Sigmoid colon (tissue), 7 donors: Measurements from ENCODE around the gene SIPA1L3. TPM values are rescaled to one million over a fixed set of nuclear protein-coding genes. Genes with fewer than 3 reads are reported as not detected.

ENCODE experiments used
- DNase-seq: peaks from one replicate; pipeline ENCODE4 v3.0.0-alpha.2; 2019
- H3K27ac ChIP-seq, 4 donors: fragments of 200-600 bp; sonication (generic); one replicate each; pipeline ENCODE4 v1.5.1; 2016 to 2019; ENCODE audit warnings: mild to moderate bottlenecking in 1 of 4
- H3K27me3 ChIP-seq, 3 donors: fragments of 200-600 bp; sonication (generic); one replicate each; pipeline ENCODE4 v1.5.1; 2019; ENCODE audit warnings: mild to moderate bottlenecking in 1 of 3
- H3K36me3 ChIP-seq, 4 donors: fragments of 200-600 bp; sonication (generic); one replicate each; pipeline ENCODE4 v1.5.1; 2016 to 2019
- H3K4me1 ChIP-seq, 4 donors: fragments of 200-600 bp; sonication (generic); one replicate each; pipeline ENCODE4 v1.5.1; 2017 to 2019
- H3K4me3 ChIP-seq, 4 donors: fragments of 200-600 bp; sonication (generic); one replicate each; pipeline ENCODE4 v1.5.1; 2017 to 2019; ENCODE audit warnings: mild to moderate bottlenecking in 2 of 4, moderate library complexity in 1 of 4
- H3K9me3 ChIP-seq, 4 donors: fragments of 200-600 bp in 3 of 4; sonication (generic) in 3 of 4; one replicate each; pipeline versions ENCODE4 v1.5.1 to v1.6.1; 2013 to 2019
- EP300 ChIP-seq, 4 donors: sonication (generic); formaldehyde crosslinking; IDR thresholded peaks; one replicate each; pipeline ENCODE4 v1.6.1; 2017; ENCODE audit warnings: antibody characterized with exemption in 4 of 4
- POLR2A ChIP-seq, 2 donors: fragments of 450-650 bp; IDR thresholded peaks; one replicate each; pipeline ENCODE4 v1.6.1; 2016; ENCODE audit warnings: antibody characterized with exemption in 2 of 2, mild to moderate bottlenecking in 2 of 2, moderate library complexity in 2 of 2
- POLR2AphosphoS5 ChIP-seq, 4 donors: sonication (generic); formaldehyde crosslinking; IDR thresholded peaks; one replicate each; pipeline ENCODE4 v1.6.1; 2017; ENCODE audit warnings: antibody characterized with exemption in 4 of 4
- WGBS, 2 donors: extraction: QIAGEN DNeasy Blood & Tissue Kit; methylation state at CpG; one replicate each; pipeline ENCODE4 v1.1.7; 2013; 5-methylcytosine and 5-hydroxymethylcytosine counted together
- intact Hi-C: fragments of 100-400 bp; cut with DNase I; formaldehyde crosslinking; loops from one replicate; pipeline ENCODE4 v1.15.1; 2023
- polyA plus RNA-seq, 3 donors: library from polyadenylated mRNA; stranded (reverse); fragments of 200-250 nt; gene quantifications; one replicate each; pipeline ENCODE4 v1.2.3, GENCODE V29; 2013
- total RNA-seq, 4 donors: library from RNA; depleted of rRNA; stranded (reverse); fragments of >200 nt; gene quantifications; one replicate each; pipeline ENCODE4 v1.1.0, GENCODE V29; 2016
- TF ChIP-seq, protein P1 (sequence below), 4 experiments: fragments of 450-650 bp in 3 of 4; fragments of 200-600 bp in 1 of 4; IDR thresholded peaks; one replicate each; pipeline ENCODE4 v1.5.1; 2016 to 2019; ENCODE audit warnings: antibody characterized with exemption in 4 of 4, mild to moderate bottlenecking in 3 of 4, moderate library complexity in 2 of 4
- donor health status: healthy with polysubstance abuse.
- donor health status: Bipolar disorder and iron deficiency.
- donor health status: healthy.

Gene SIPA1L3
- total and polyA plus RNA-seq, 7 donors: 7.7 to 47.9 (median 9.9) TPM

DNA sequence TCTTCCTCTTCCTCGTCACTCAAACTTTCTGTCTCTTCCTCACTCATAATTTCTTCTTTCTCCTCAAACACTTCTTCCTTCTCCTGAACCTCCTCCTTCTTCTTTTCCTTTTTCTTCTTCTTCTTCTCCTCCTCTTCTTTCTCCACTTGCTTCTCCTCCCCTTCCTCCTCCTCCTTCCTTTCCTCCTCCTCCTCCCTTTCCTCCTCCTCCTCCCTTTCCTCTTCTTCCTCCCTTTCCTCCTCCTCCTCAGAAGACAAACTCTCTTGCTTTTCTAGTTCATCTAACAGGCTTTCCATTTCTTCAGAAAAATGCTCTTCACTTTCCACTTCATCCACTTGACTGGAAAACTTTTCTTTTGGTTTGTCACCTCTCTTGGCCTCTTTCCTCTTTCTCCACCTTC is 20.4 kb upstream of the SIPA1L3 start:
- intact Hi-C loops: no loop called here
- no peaks in the 10 kb centered on the region for H3K4me1 ChIP-seq
- H3K27ac ChIP-seq: no peak overlapping the region
- TF ChIP-seq EP300 (IDR thresholded peaks at IDR 0.05) (no peak), POLR2AphosphoS5 (IDR thresholded peaks at IDR 0.05) (no peak), POLR2A (IDR thresholded peaks at IDR 0.05) (no peak)
- TF ChIP-seq, protein P1, sequence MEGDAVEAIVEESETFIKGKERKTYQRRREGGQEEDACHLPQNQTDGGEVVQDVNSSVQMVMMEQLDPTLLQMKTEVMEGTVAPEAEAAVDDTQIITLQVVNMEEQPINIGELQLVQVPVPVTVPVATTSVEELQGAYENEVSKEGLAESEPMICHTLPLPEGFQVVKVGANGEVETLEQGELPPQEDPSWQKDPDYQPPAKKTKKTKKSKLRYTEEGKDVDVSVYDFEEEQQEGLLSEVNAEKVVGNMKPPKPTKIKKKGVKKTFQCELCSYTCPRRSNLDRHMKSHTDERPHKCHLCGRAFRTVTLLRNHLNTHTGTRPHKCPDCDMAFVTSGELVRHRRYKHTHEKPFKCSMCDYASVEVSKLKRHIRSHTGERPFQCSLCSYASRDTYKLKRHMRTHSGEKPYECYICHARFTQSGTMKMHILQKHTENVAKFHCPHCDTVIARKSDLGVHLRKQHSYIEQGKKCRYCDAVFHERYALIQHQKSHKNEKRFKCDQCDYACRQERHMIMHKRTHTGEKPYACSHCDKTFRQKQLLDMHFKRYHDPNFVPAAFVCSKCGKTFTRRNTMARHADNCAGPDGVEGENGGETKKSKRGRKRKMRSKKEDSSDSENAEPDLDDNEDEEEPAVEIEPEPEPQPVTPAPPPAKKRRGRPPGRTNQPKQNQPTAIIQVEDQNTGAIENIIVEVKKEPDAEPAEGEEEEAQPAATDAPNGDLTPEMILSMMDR (IDR thresholded peaks at IDR 0.05): no peak
- no peaks in the 10 kb centered on the region for H3K36me3 ChIP-seq
- H3K9me3 ChIP-seq: peaks cover 6 to 16% (median 7%) of the 10 kb centered on the region in 4 donors
- H3K27me3 ChIP-seq: no peaks in the 10 kb centered on the region
- WGBS, 2 donors: 80 to 81% methylated on average over 1 of the region's 1 CpG
- no peak overlapping the region for H3K4me3 ChIP-seq
- DNase-seq: no peak

DNA sequence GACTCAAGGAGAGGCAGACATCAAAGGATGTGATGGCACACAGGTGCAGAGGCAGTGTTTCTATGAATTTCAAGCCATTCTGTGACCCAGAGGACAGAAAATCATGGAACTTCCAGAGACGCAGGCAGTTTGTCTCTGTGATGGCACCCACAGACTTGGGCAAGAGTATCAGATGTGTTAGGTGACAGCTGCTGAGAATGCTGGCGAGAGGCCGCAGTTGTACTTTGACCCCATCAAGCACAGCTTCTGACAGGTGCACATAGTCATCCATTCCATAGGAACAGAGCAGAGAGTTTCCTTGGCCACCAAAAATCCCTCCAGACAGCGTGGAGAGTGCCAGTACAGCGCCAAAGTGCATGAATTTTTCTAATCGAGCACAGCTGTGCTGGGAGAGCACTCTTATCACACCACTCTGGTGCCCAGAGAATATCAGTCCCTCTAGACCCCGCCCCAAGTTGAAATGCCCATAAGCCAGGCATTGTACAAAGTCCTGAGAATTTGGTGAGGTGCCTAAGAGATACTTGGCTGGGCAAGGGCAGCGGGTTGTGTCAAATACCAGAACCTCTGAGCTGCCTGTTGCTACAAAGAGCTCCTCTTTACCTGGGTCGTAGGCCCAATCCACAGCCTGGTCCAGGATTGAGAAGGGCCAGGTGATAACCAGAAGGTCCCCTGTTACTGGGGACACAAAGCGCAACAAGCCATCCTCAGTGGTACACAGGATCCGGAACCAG is 13.0 kb upstream of the SIPA1L3 start:
- TF ChIP-seq POLR2AphosphoS5 (IDR thresholded peaks at IDR 0.05): no peak
- TF ChIP-seq, protein P1 (IDR thresholded peaks at IDR 0.05): no peak
- TF ChIP-seq EP300 (IDR thresholded peaks at IDR 0.05): no peak
- no peak for TF ChIP-seq POLR2A (IDR thresholded peaks at IDR 0.05)
- intact Hi-C loops: no loop called here

DNA sequence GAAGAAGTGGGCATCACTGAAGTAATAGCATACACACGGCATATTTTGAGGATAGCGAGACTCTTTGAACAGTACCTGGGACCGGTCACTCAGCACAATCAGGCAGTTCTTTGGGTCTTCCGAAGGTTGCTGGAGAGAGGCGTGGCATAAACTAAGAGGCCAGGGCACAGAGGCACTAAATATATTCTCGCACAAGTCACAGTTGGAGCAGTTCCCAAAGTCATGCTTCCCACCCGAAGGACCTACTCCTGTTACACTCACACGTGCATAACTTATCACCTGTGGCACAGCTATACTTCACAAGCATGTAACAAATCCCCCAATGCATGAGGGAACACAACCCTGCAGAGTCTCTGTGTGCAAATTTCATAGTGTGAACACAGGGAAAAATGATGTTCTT is 10.8 kb upstream of the SIPA1L3 start:
- whole genome bisulfite sequencing, 2 donors: 90% methylated on average over 8 of the region's 8 CpGs
- no peak for DNase-seq
- Histone ChIP-seq H3K27me3 (no peaks in the 10 kb centered on the region), H3K9me3 (no peaks in the 10 kb centered on the region), H3K27ac (no peak overlapping the region), H3K36me3 (no peaks in the 10 kb centered on the region), H3K4me1 (no peaks in the 10 kb centered on the region), H3K4me3 (no peak overlapping the region)
- TF ChIP-seq EP300 (IDR thresholded peaks at IDR 0.05): no peak
- TF ChIP-seq POLR2AphosphoS5 (IDR thresholded peaks at IDR 0.05): no peak
- TF ChIP-seq, protein P1 (IDR thresholded peaks at IDR 0.05): no peak
- TF ChIP-seq POLR2A (IDR thresholded peaks at IDR 0.05): no peak
- intact Hi-C loops: no loop called here

More for the DNA sequence above, 13.0 kb upstream of the SIPA1L3 start:
- no peak overlapping the region for H3K27ac ChIP-seq
- WGBS, 2 donors: 46 to 76% methylated on average over 11 of the region's 11 CpGs
- DNase-seq: no peak
- H3K9me3 ChIP-seq: no peaks in the 10 kb centered on the region
- H3K36me3 ChIP-seq: no peaks in the 10 kb centered on the region
- H3K4me1 ChIP-seq: no peaks in the 10 kb centered on the region
- H3K27me3 ChIP-seq: no peaks in the 10 kb centered on the region
- H3K4me3 ChIP-seq: no peak overlapping the region

- H3K4me1 ChIP-seq: no peaks in the 10 kb centered on the region
- TF ChIP-seq POLR2AphosphoS5 (IDR thresholded peaks at IDR 0.05): no peak
- no peak overlapping the region for H3K27ac ChIP-seq
- H3K27me3 ChIP-seq: no peaks in the 10 kb centered on the region
- intact Hi-C loops: no loop called here
- no peak for DNase-seq
- H3K36me3 ChIP-seq: no peaks in the 10 kb centered on the region
- WGBS, 2 donors: 83 to 85% methylated on average over 1 of the region's 1 CpG
- no peak overlapping the region for H3K4me3 ChIP-seq
- H3K9me3 ChIP-seq: no peaks in the 10 kb centered on the region
Measured at GRCh38 chr19:37899453-37899852, 7.6 kb upstream of the SIPA1L3 start.

DNA sequence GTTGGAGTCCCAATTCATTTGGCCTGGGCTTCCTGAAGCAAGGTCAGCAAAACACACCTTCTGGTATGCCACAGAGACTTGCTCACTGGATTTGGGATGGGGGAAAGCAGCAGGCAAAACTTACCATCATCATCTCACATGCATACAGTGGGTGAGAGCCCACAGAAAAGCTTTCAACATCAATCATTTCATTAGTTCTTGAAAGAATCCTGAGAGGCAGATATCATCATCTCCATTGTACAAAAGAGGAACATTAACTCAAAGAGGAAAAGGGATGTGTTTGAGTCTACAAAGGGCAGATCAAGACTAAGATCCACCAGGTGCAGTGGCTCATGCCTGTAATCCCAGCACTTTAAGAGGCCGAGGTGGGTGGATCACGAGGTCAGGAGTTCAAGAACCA is 7.0 kb upstream of the SIPA1L3 start:
- TF ChIP-seq, protein P1 (IDR thresholded peaks at IDR 0.05): no peak
- no peak for TF ChIP-seq POLR2A (IDR thresholded peaks at IDR 0.05)
- TF ChIP-seq POLR2AphosphoS5 (IDR thresholded peaks at IDR 0.05): no peak
- no peak for TF ChIP-seq EP300 (IDR thresholded peaks at IDR 0.05)
- H3K27me3 ChIP-seq: no peaks in the 10 kb centered on the region
- no peak for DNase-seq
- no peaks in the 10 kb centered on the region for H3K9me3 ChIP-seq
- intact Hi-C loops: loop anchor here (10.0 kb wide), 3 partner anchors 105 to 325 kb away; partner anchors contain the start of gene DPF1
- H3K36me3 ChIP-seq: no peaks in the 10 kb centered on the region
- WGBS, 2 donors: 69 to 84% methylated on average over 2 of the region's 2 CpGs
- H3K4me1 ChIP-seq: no peaks in the 10 kb centered on the region
- H3K27ac ChIP-seq: no peak overlapping the region
- H3K4me3 ChIP-seq: no peak overlapping the region
